A172 (cell line): ENCODE results near the gene DCUN1D4. TPM values are rescaled to one million over a fixed set of nuclear protein-coding genes. Genes with fewer than 3 reads are reported as not detected.

Source experiments
- DNase-seq: peaks from one replicate; pipeline ENCODE4 v3.0.0-alpha.2; 2015; ENCODE audit warnings: low spot score
- total RNA-seq: library from RNA; depleted of rRNA; stranded (reverse); fragments of >200 nt; shearing (Covaris generic); gene quantifications from 2 replicates; pipeline ENCODE4 v1.2.3, GENCODE V29; 2014; rRNA removed

DCUN1D4 gene
- total RNA-seq, 1 experiment from 2014 or later = 51.4 TPM

- DNase-seq = no peak
Observed at GRCh38 chr4:51963841-51964517, 121.0 kb downstream of the DCUN1D4 start.

- DNase-seq = no peak
Observed at GRCh38 chr4:51965862-51966261, 122.9 kb downstream of the DCUN1D4 start.

Other genes with a start within 250 kb of the DCUN1D4 start
- gene LRRC66, start 177.2 kb downstream of the DCUN1D4 start, total RNA-seq = 0.24 TPM in 1 of 2 replicates, not detected in the other
- gene SGCB, start 195.1 kb downstream of the DCUN1D4 start, total RNA-seq = 20.5 and 30.4 TPM in 2 replicates
- gene SPATA18, start 208.2 kb downstream of the DCUN1D4 start, total RNA-seq = not detected in 2 replicates